Pons (tissue), 1 donor: ENCODE data around the gene OR9I1.

ENCODE experiments used
- DNase-seq: peaks from one replicate; pipeline ENCODE4 v3.0.0-alpha.2; 2016; ENCODE audit warnings: low spot score

The OR9I1 gene

DNA sequence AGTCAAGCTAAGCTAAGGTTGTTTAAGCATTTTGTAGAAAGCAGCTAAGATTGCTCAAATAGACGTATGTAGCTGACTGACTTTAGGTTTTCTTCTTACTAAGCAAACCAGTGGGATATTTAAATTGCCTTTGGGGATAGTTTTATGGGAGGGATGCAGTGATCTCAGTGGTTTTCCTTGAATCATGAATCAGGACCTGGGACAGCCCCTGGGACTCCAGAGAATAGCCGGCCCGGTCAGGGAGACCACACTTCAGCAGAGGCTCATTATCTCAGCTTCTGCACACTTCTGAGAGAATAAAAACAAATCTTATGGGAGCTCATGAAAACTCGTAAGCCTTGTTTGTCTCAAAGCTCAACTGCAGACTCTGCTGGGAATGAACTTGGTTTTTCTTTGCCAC lies at the start of gene OR9I1:
OR9I1 (minus strand) TSS at position 62 of the 400 bp plus-strand sequence. CDS start 6,086 bp downstream, outside the sequence.
- no peak for DNase-seq

- DNase-seq: no peak
Measured at GRCh38 chr11:58165504-58166106, 40.3 kb upstream of the OR9I1 start.

- DNase-seq: no peak
Measured at GRCh38 chr11:58164990-58165389, 39.7 kb upstream of the OR9I1 start.

DNA sequence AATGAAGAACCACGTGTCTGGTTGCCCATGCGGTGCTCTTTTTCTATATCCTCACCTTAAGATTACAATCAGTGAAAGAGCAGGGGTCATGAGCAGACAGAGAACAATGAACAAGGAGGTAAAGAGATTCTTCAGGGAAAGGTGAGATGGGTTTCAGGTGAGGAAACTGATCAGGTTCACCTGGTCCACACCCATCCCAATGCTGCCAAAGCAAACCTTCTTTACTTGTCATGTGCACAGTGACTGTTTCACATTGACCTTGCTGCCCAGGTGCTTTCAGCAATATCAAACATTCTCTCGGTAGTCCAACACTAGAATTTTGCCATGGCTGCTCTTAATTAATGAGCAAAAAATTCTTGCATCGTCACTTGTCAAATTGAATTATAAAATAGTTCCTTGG lies 39.1 kb upstream of the OR9I1 start:
- no peak for DNase-seq

DNA sequence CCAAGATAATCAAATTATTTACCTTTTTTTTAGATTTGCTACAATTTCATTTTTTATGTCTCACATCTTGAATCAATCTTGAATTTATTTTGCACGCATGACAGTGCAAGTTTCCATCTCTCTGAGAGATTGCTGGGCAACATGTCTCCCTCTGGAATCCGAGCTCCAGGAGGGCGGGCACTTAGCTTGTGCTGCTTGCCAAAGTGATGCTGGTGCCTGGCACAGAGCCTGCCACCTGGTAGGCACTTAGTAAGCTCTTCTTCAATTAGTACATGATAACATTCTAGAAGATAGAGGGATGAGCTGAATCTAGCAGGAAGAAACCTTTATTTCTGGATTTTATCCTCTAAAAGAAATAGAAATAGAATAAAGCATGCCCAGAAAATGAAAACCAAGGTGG lies 27.5 kb upstream of the OR9I1 start:
- no peak for DNase-seq

DNA sequence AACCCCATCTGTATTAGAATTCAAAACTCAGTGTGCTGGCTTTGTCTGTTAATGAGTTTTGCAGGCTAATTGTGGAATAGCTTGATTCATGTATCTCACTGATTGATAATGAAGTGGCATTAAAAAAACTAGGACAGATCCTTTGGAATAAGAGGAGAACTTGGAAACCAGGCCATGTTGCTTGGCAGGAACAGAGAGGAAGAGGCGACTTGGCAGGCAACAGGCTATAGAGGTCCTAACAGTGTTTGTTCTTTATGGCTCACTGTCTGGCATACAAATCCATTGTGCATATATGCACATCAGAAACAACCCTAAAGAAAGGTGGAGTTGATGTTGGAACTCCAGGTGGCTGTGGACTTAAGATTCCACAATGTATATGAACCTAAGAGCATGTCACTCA lies 17.4 kb upstream of the OR9I1 start:
- DNase-seq: peak; percentile 22

- no peak for DNase-seq
Measured at GRCh38 chr11:58135171-58135570, 9.8 kb upstream of the OR9I1 start.

GRCh38 chr11:58134151-58134550 lies 8.8 kb upstream of the OR9I1 start:
- no peak for DNase-seq

GRCh38 chr11:58133309-58134076 lies 8.2 kb upstream of the OR9I1 start:
- no peak for DNase-seq

DNA sequence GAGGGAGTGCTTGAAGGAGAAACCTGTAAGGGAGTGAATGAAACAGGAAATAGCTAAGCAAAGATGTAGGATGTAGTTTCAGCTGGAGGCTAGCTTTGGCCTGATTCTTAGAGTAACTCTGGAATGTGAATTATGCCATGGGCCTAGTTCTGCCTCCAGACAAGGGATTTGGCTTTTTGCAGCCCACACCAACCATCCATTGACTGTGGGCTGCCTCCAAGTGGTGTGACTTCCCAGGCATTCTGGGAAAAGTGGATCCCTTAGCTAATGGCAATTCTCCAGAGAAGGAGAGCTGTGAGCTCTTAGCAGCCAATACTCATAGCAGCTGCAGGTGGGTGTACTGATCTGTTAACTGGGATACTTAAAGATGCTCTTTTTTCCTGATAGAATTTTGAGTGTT lies 2.0 kb upstream of the OR9I1 start:
- DNase-seq: no peak

- DNase-seq: no peak
Measured at GRCh38 chr11:58121096-58121495, 4.2 kb downstream of the OR9I1 start.

GRCh38 chr11:58097437-58097836 lies 27.9 kb downstream of the OR9I1 start:
- DNase-seq: no peak

GRCh38 chr11:58086528-58086927 lies 38.8 kb downstream of the OR9I1 start:
- no peak for DNase-seq

DNA sequence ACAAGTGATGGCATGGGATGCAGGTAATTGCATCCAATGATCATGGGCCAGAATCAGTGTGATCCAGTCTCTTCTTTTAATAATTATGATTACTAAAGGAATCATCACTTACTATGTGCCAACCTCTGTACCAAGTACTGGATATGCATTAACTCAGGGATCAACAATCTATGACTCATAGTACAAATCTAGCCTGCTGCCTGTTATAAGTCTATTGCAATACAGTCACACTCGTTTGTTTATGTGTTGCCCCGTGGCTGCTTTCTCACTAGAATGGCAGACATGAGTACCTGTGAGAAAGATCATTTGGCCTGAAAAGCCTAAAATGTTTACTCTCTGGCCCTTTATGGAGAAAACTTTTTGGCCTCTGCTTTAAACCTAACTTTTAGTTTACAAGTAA lies 49.5 kb downstream of the OR9I1 start:
- no peak for DNase-seq

- no peak for DNase-seq
Measured at GRCh38 chr11:58070585-58070984, 54.7 kb downstream of the OR9I1 start.

- DNase-seq: no peak
Measured at GRCh38 chr11:58068655-58069054, 56.7 kb downstream of the OR9I1 start.

DNA sequence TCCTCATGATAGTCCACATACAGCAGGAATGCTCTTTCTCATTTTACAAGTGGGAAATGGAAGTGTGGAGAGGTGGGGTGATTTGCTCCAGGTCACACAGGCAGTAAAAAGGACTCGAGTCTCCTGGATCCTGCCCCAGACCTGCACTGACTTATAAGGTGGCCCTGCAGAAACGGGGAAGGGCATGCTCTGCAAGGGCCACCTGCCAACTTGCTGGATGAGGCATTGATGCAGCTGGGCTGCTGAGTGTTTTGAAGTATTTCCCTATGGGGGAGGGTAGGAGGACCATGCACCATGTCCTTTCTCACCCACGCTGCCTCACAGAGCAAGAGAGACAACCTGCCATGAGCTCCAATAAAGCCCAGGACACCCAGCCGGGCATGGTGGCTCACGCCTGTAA lies 57.6 kb downstream of the OR9I1 start:
- no peak for DNase-seq
